Esophagus muscularis mucosa (tissue), 4 donors: Measurements from ENCODE around the gene PARN. TPM values are rescaled to one million over a fixed set of nuclear protein-coding genes. Genes with fewer than 3 reads are reported as not detected.
A peak's percentile ranks its signal among the peaks of the same experiment; 100 is the strongest.

Source experiments
- DNase-seq: peaks from one replicate; pipeline ENCODE4 v3.0.0-alpha.2; 2017; ENCODE audit errors: extremely low spot score
- H3K27ac ChIP-seq, 4 donors: fragments of 200-600 bp; sonication (generic); replicated peaks in 1 of 4; 1 replicate in 3 of 4; 2 replicates in 1 of 4; pipeline ENCODE4 v1.5.1; 2016 to 2019; ENCODE audit warnings: mild to moderate bottlenecking in 1 of 4
- H3K27me3 ChIP-seq, 4 donors: fragments of 200-600 bp; sonication (generic); one replicate each; pipeline versions ENCODE4 v1.5.1 to v1.6.0; 2016 to 2019
- H3K36me3 ChIP-seq, 4 donors: fragments of 200-600 bp; sonication (generic); one replicate each; pipeline ENCODE4 v1.5.1; 2016 to 2019
- H3K4me1 ChIP-seq, 4 donors: fragments of 200-600 bp; sonication (generic); one replicate each; pipeline ENCODE4 v1.5.1; 2016 to 2019
- H3K4me3 ChIP-seq, 4 donors: fragments of 200-600 bp; sonication (generic); 1 replicate in 2 of 4; 2 replicates in 2 of 4; pipeline ENCODE4 v1.5.1; 2016 to 2019; ENCODE audit warnings: mild to moderate bottlenecking in 4 of 4, moderate library complexity in 1 of 4
- H3K9me3 ChIP-seq, 4 donors: fragments of 200-600 bp; sonication (generic); 1 replicate in 3 of 4; 2 replicates in 1 of 4; pipeline ENCODE4 v1.5.1; 2016 to 2019
- CTCF ChIP-seq, 3 experiments: fragments of 200-600 bp in 2 of 3; fragments of 450-650 bp in 1 of 3; sonication (generic) in 2 of 3; IDR thresholded peaks; one replicate each; pipeline ENCODE4 v1.5.1; 2017 to 2019; ENCODE audit warnings: antibody characterized with exemption in 3 of 3, mild to moderate bottlenecking in 2 of 3, moderate library complexity in 1 of 3
- EP300 ChIP-seq: sonication (generic); formaldehyde crosslinking; IDR thresholded peaks from one replicate; pipeline ENCODE4 v1.6.1; 2017; ENCODE audit warnings: antibody characterized with exemption
- POLR2A ChIP-seq: fragments of 450-650 bp; IDR thresholded peaks from one replicate; pipeline ENCODE4 v1.6.1; 2017; ENCODE audit warnings: antibody characterized with exemption, moderate library complexity, mild to moderate bottlenecking, low read depth
- POLR2AphosphoS5 ChIP-seq, 2 donors: sonication (generic); formaldehyde crosslinking; IDR thresholded peaks; one replicate each; pipeline ENCODE4 v1.6.1; 2017; ENCODE audit warnings: antibody characterized with exemption in 2 of 2
- WGBS: methylation state at CpG from one replicate; pipeline ENCODE4 v1.1.5; 2018; 5-methylcytosine and 5-hydroxymethylcytosine counted together
- intact Hi-C: fragments of 100-400 bp; cut with DNase I; formaldehyde crosslinking; loops from one replicate; pipeline ENCODE4 v1.15.1; 2023
- total RNA-seq, 4 donors: library from RNA; depleted of rRNA; stranded (reverse); fragments of >200 nt; gene quantifications; one replicate each; pipeline versions ENCODE4 v1.1.0 to v1.2.1, GENCODE V29; 2016

The PARN gene
- total RNA-seq, 4 donors from 2014 or later = 32.6 to 43.5 (median 36.1) TPM

- H3K4me3 ChIP-seq = no peak overlapping the region
- H3K36me3 ChIP-seq = no peaks in the 10 kb centered on the region
- H3K4me1 ChIP-seq = peaks cover 33 to 57% (median 44%) of the 10 kb centered on the region in 4 donors
- no peaks in the 10 kb centered on the region for H3K9me3 ChIP-seq
- TF ChIP-seq POLR2A = no peak
- no peak for TF ChIP-seq POLR2AphosphoS5 (IDR thresholded peaks at IDR 0.05)
- no peak for TF ChIP-seq EP300
- WGBS = 77% methylated on average over 4 of the region's 4 CpGs
- peak; percentile 81 for DNase-seq
- no peaks in the 10 kb centered on the region for H3K27me3 ChIP-seq
- peak overlapping the region; percentile 60 to 80 (median 72) for H3K27ac ChIP-seq
- intact Hi-C loops = no loop called here
Measured at GRCh38 chr16:14502256-14502875, 127.7 kb downstream of the PARN start.

- intact Hi-C loops = no loop called here
- peak overlapping the region; percentile 60 to 80 (median 72) for H3K27ac ChIP-seq
Measured at GRCh38 chr16:14501331-14502255, 128.5 kb downstream of the PARN start.

GRCh38 chr16:14500791-14501190 is 129.3 kb downstream of the PARN start:
- 69% methylated on average over 2 of the region's 2 CpGs for WGBS
- Histone ChIP-seq H3K36me3 (peaks cover 0 to under 1% (median 0%) of the 10 kb centered on the region in 4 donors), H3K4me3 (no peak overlapping the region), H3K27ac (peak overlapping the region; percentile 60 to 80 (median 72)), H3K9me3 (no peaks in the 10 kb centered on the region), H3K4me1 (peaks cover 39 to 72% (median 44%) of the 10 kb centered on the region in 4 donors), H3K27me3 (no peaks in the 10 kb centered on the region)
- intact Hi-C loops = no loop called here
- no peak for DNase-seq
- TF ChIP-seq EP300 = no peak

More at GRCh38 chr16:14501331-14502255, 128.5 kb downstream of the PARN start:
- peaks cover 39 to 64% (median 44%) of the 10 kb centered on the region in 4 donors for H3K4me1 ChIP-seq
- 32% methylated on average over 7 of the region's 9 CpGs for WGBS
- H3K36me3 ChIP-seq = no peaks in the 10 kb centered on the region
- H3K4me3 ChIP-seq = peak overlapping the region in 3 of 4 donors; percentile 17 to 38 (median 31)
- H3K27me3 ChIP-seq = no peaks in the 10 kb centered on the region
- H3K9me3 ChIP-seq = no peaks in the 10 kb centered on the region
- DNase-seq = peak; percentile 95
- TF ChIP-seq POLR2A = no peak
- TF ChIP-seq EP300 = no peak
- TF ChIP-seq CTCF (IDR thresholded peaks at IDR 0.05) = peak in 1 of 3 experiments; percentile 13
- peak; percentile 80 to 90 for TF ChIP-seq POLR2AphosphoS5 (IDR thresholded peaks at IDR 0.05)

- intact Hi-C loops = no loop called here
- no peaks in the 10 kb centered on the region for H3K27me3 ChIP-seq
- H3K4me1 ChIP-seq = peaks cover 36 to 76% (median 44%) of the 10 kb centered on the region in 4 donors
- peak; percentile 57 for DNase-seq
- H3K9me3 ChIP-seq = no peaks in the 10 kb centered on the region
- peaks cover 0 to 7% (median 0%) of the 10 kb centered on the region in 4 donors for H3K36me3 ChIP-seq
- 81% methylated on average over 3 of the region's 3 CpGs for WGBS
- TF ChIP-seq CTCF (IDR thresholded peaks at IDR 0.05) (no peak), EP300 (no peak), POLR2A (no peak), POLR2AphosphoS5 (IDR thresholded peaks at IDR 0.05) (no peak)
- H3K27ac ChIP-seq = no peak overlapping the region
- H3K4me3 ChIP-seq = no peak overlapping the region
Measured at GRCh38 chr16:14499110-14499509, 130.9 kb downstream of the PARN start.

GRCh38 chr16:14497245-14498082 is 132.6 kb downstream of the PARN start:
- Histone ChIP-seq H3K4me3 (no peak overlapping the region), H3K4me1 (peaks cover 30 to 62% (median 32%) of the 10 kb centered on the region in 4 donors), H3K9me3 (no peaks in the 10 kb centered on the region), H3K27ac (no peak overlapping the region), H3K36me3 (peaks cover 0 to 7% (median 0%) of the 10 kb centered on the region in 4 donors), H3K27me3 (no peaks in the 10 kb centered on the region)
- no peak for TF ChIP-seq CTCF (IDR thresholded peaks at IDR 0.05)
- TF ChIP-seq POLR2AphosphoS5 (IDR thresholded peaks at IDR 0.05) = no peak
- TF ChIP-seq EP300 = no peak
- no peak for TF ChIP-seq POLR2A
- 94% methylated on average over 6 of the region's 7 CpGs for WGBS
- DNase-seq = peak; percentile 53
- intact Hi-C loops = no loop called here
